Right atrium auricular region (tissue), 2 donors: Measurements from ENCODE around the gene KRTDAP. TPM values are rescaled to one million over a fixed set of nuclear protein-coding genes. Genes with fewer than 3 reads are reported as not detected.
"Not testable (repeated sequence)": the region's sequence is repeated elsewhere in the genome, so short reads cannot be mapped to it uniquely, and the experiment has no call there.

Experiments used
- DNase-seq: peaks from one replicate; pipeline ENCODE4 v3.0.0-alpha.2; 2019; ENCODE audit warnings: low spot score
- H3K27ac ChIP-seq, 2 donors: fragments of 200-600 bp; sonication (generic); 1 replicate in 1 of 2; 2 replicates in 1 of 2; pipeline ENCODE4 v1.5.1; 2016 to 2019
- H3K27me3 ChIP-seq, 2 donors: fragments of 200-600 bp; sonication (generic); one replicate each; pipeline versions ENCODE4 v1.5.1 to v1.6.0; 2017 to 2019
- H3K36me3 ChIP-seq: fragments of 200-600 bp; sonication (generic); one replicate; pipeline ENCODE4 v1.5.1; 2016
- H3K4me1 ChIP-seq, 2 donors: fragments of 200-600 bp; sonication (generic); one replicate each; pipeline versions ENCODE4 v1.5.1 to v1.6.0; 2017 to 2019
- H3K4me3 ChIP-seq, 2 donors: fragments of 200-600 bp; sonication (generic); 1 replicate in 1 of 2; 2 replicates in 1 of 2; pipeline ENCODE4 v1.5.1; 2017 to 2019; ENCODE audit warnings: mild to moderate bottlenecking in 1 of 2, moderate library complexity in 1 of 2
- H3K9me3 ChIP-seq, 2 donors: fragments of 200-600 bp; sonication (generic); one replicate each; pipeline ENCODE4 v1.5.1; 2019
- CTCF ChIP-seq, 2 donors: fragments of 200-600 bp; sonication (generic); IDR thresholded peaks; one replicate each; pipeline ENCODE4 v1.5.1; 2019; ENCODE audit warnings: antibody characterized with exemption in 2 of 2
- total RNA-seq, 2 donors: library from RNA; depleted of rRNA; stranded (reverse); fragments of >200 nt; gene quantifications; one replicate each; pipeline ENCODE4 v1.1.0, GENCODE V29; 2016

KRTDAP gene
- total RNA-seq, 2 donors from 2014 or later = not detected

GRCh38 chr19:35478794-35479677 is 11.2 kb downstream of the KRTDAP start:
- no peak for DNase-seq
- Histone ChIP-seq H3K4me1 (no peaks in the 10 kb centered on the region), H3K27me3 (no peaks in the 10 kb centered on the region), H3K27ac (no peak overlapping the region), H3K36me3 (no peaks in the 10 kb centered on the region), H3K4me3 (no peak overlapping the region), H3K9me3 (no peaks in the 10 kb centered on the region)
- no peak for TF ChIP-seq CTCF (IDR thresholded peaks at IDR 0.05)

- no peak overlapping the region for H3K27ac ChIP-seq
- no peaks in the 10 kb centered on the region for H3K4me1 ChIP-seq
- H3K27me3 ChIP-seq = no peaks in the 10 kb centered on the region
- TF ChIP-seq CTCF (IDR thresholded peaks at IDR 0.05) = no peak
- H3K36me3 ChIP-seq = no peaks in the 10 kb centered on the region
- no peak overlapping the region for H3K4me3 ChIP-seq
- DNase-seq = no peak
- H3K9me3 ChIP-seq = no peaks in the 10 kb centered on the region
Measured at GRCh38 chr19:35476149-35476548, 14.1 kb downstream of the KRTDAP start.

- not testable (repeated sequence) for H3K27ac ChIP-seq, H3K4me1 ChIP-seq, H3K9me3 ChIP-seq, H3K27me3 ChIP-seq, H3K4me3 ChIP-seq, DNase-seq, H3K36me3 ChIP-seq
Measured at GRCh38 chr19:35474594-35474993, 15.7 kb downstream of the KRTDAP start.

- TF ChIP-seq CTCF (IDR thresholded peaks at IDR 0.05) = no peak
- no peak overlapping the region for H3K4me3 ChIP-seq
- H3K4me1 ChIP-seq = no peaks in the 10 kb centered on the region
- no peaks in the 10 kb centered on the region for H3K9me3 ChIP-seq
- no peaks in the 10 kb centered on the region for H3K36me3 ChIP-seq
- DNase-seq = no peak
- H3K27ac ChIP-seq = no peak overlapping the region
- H3K27me3 ChIP-seq = no peaks in the 10 kb centered on the region
Measured at GRCh38 chr19:35474104-35474503, 16.2 kb downstream of the KRTDAP start.

GRCh38 chr19:35471946-35472345 is 18.3 kb downstream of the KRTDAP start:
- DNase-seq = no peak
- Histone ChIP-seq H3K9me3 (no peaks in the 10 kb centered on the region), H3K4me1 (no peaks in the 10 kb centered on the region), H3K36me3 (no peaks in the 10 kb centered on the region), H3K27ac (no peak overlapping the region), H3K27me3 (no peaks in the 10 kb centered on the region), H3K4me3 (no peak overlapping the region)
- no peak for TF ChIP-seq CTCF (IDR thresholded peaks at IDR 0.05)

- not testable (repeated sequence) for H3K4me3 ChIP-seq, DNase-seq, H3K27ac ChIP-seq, H3K9me3 ChIP-seq, H3K27me3 ChIP-seq, H3K36me3 ChIP-seq, H3K4me1 ChIP-seq
Measured at GRCh38 chr19:35471075-35471474, 19.2 kb downstream of the KRTDAP start.

GRCh38 chr19:35470128-35470527 is 20.1 kb downstream of the KRTDAP start:
- Histone ChIP-seq H3K27ac (no peak overlapping the region), H3K4me1 (no peaks in the 10 kb centered on the region), H3K4me3 (no peak overlapping the region), H3K9me3 (no peaks in the 10 kb centered on the region), H3K27me3 (no peaks in the 10 kb centered on the region), H3K36me3 (no peaks in the 10 kb centered on the region)
- TF ChIP-seq CTCF (IDR thresholded peaks at IDR 0.05) = no peak
- DNase-seq = no peak
